Ovary (tissue), 10 donors: ENCODE measurements around the gene TK2. TPM values are rescaled to one million over a fixed set of nuclear protein-coding genes. Genes with fewer than 3 reads are reported as not detected.
"Not testable (repeated sequence)": the region's sequence is repeated elsewhere in the genome, so short reads cannot be mapped to it uniquely, and the experiment has no call there.

Experiments used
- DNase-seq, 5 donors: peaks; one replicate each; pipeline ENCODE4 v3.0.0-alpha.2; 2019 to 2020
- H3K27ac ChIP-seq, 2 donors: fragments of 200-600 bp; one replicate each; pipeline versions ENCODE4 v1.5.1 to v1.8.0; 2019 to 2022
- H3K27me3 ChIP-seq: fragments of 200-600 bp; one replicate; pipeline ENCODE4 v1.8.0; 2022
- H3K36me3 ChIP-seq: fragments of 200-600 bp; sonication (generic); one replicate; pipeline ENCODE4 v1.5.1; 2019
- H3K4me1 ChIP-seq: one replicate; pipeline ENCODE4 v1.8.1; 2013; ENCODE audit warnings: mild to moderate bottlenecking, moderate library complexity; ENCODE audit not compliant: insufficient read depth
- H3K4me3 ChIP-seq: fragments of 200-600 bp; sonication (generic); one replicate; pipeline ENCODE4 v1.5.1; 2017
- H3K9me3 ChIP-seq, 2 donors: fragments of 200-600 bp in 1 of 2; sonication (generic) in 1 of 2; one replicate each; pipeline versions ENCODE4 v1.5.1 to v1.8.1; 2013 to 2019; ENCODE audit warnings: mild to moderate bottlenecking in 1 of 2, moderate library complexity in 1 of 2
- CTCF ChIP-seq, 3 donors: fragments of 450-650 bp in 2 of 3; fragments of 200-600 bp in 1 of 3; IDR thresholded peaks; one replicate each; pipeline versions ENCODE4 v1.5.1 to v1.8.0; 2016 to 2022; ENCODE audit warnings: antibody characterized with exemption in 3 of 3, mild to moderate bottlenecking in 1 of 3
- EP300 ChIP-seq: sonication (generic); formaldehyde crosslinking; IDR thresholded peaks from one replicate; pipeline ENCODE4 v1.6.1; 2017; ENCODE audit warnings: antibody characterized with exemption
- POLR2A ChIP-seq: fragments of 450-650 bp; IDR thresholded peaks from one replicate; pipeline ENCODE4 v1.6.1; 2017; ENCODE audit warnings: antibody characterized with exemption, mild to moderate bottlenecking, moderate library complexity
- WGBS, 3 donors: extraction: QIAGEN DNeasy Blood & Tissue Kit in 1 of 3; methylation state at CpG; one replicate each; pipeline versions ENCODE4 v1.1.5 to v1.1.7; 2013 to 2017; 5-methylcytosine and 5-hydroxymethylcytosine counted together
- intact Hi-C, 4 donors: fragments of 100-400 bp; cut with DNase I; formaldehyde crosslinking; loops; one replicate each; pipeline versions ENCODE4 v1.11.0 to v1.15.1; 2022 to 2023
- long read RNA-seq, 3 donors: library from polyadenylated mRNA in 2 of 3; unstranded in 2 of 3; transcript quantifications; one replicate each; pipeline ENCODE4 v2.0.0 and lab custom pipeline, GENCODE V29; 2021 to 2026
- polyA plus RNA-seq, 2 donors: library from polyadenylated mRNA; stranded (reverse); fragments of 200-250 nt in 1 of 2; fragments of 350-450 nt in 1 of 2; fragmentation: Illumina TruSeq in 1 of 2; extraction: RNeasy Lipid Tissue Mini Kit (QIAGEN cat#74804) in 1 of 2; gene quantifications; one replicate each; pipeline ENCODE4 v1.2.3, GENCODE V29; 2013 to 2014
- total RNA-seq, 7 donors: library from RNA; depleted of rRNA in 2 of 7; stranded (reverse); fragments of >200 nt in 2 of 7; fragmentation: NEBNext Ultra II Directional in 3 of 7; extraction: Animal tissue kit (Norgen Biotek cat#: 25700) in 3 of 7; gene quantifications; one replicate each; pipeline versions ENCODE4 v1.1.0 to v1.2.4, GENCODE V29; 2016 to 2023
- donor health status: DM: no; HTN: no; CAD: no; lungs with moderate emphysema.
- donor health status: DM: no; HTN: no; CAD: no.
- donor health status: Bipolar disorder and iron deficiency.
- donor health status: DM: yes; HTN: yes; CAD: no.
- donor health status: DM: no; HTN: no; CAD: no.
- donor health status: DM: yes; HTN: yes; CAD: no.

The TK2 gene
- total RNA-seq (10 to 100 TPM; 17.0 to 42.0 (median 34.0) TPM), polyA plus RNA-seq (10 to 100 TPM; 21.1 to 80.6 TPM)
- long read RNA-seq, donor 1, full-length matches to known transcripts: 27 of 37 reads
- long read RNA-seq, donor 1, partial matches to known transcripts: 5 of 37 reads
- long read RNA-seq, donor 1, other reads (novel, unspliced or antisense): 5 of 37 reads
- long read RNA-seq, donor 2, full-length matches to known transcripts: 4 of 4 reads
- long read RNA-seq, donor 2, partial matches to known transcripts: 0 of 4 reads
- long read RNA-seq, donor 2, other reads (novel, unspliced or antisense): 0 of 4 reads
- long read RNA-seq, donor 3, full-length matches to known transcripts: 28 of 40 reads
- long read RNA-seq, donor 3, partial matches to known transcripts: 0 of 40 reads
- long read RNA-seq, donor 3, other reads (novel, unspliced or antisense): 12 of 40 reads

- Histone ChIP-seq H3K4me3 (peak within 1 kb of the TSS; percentile 60), H3K27me3 (no peaks in the 10 kb centered on the region), H3K27ac (peak within 1 kb of the TSS; percentile 94 to 99), H3K9me3 (no peaks in the 10 kb centered on the region), H3K36me3 (no peaks in the 10 kb centered on the region), H3K4me1 (peaks cover 7% of the 10 kb centered on the region)
- intact Hi-C loops: loop anchor here in 3 of 4 donors (2.0 to 10.0 kb wide), 4 partner anchors 32 to 65 kb away; partner anchors contain the start of gene CMTM3 (in 2 of the 3)
- WGBS, 3 donors: 1 to 2% (median 1%) methylated on average over 52 to 80 of the region's 80 CpGs
- no peak for TF ChIP-seq EP300
- TF ChIP-seq CTCF (IDR thresholded peaks at IDR 0.05): peak in 2 of 3 donors; percentile 18 to 20
- peak; percentile 72 for TF ChIP-seq POLR2A
- peak; percentile 74 to 86 (median 79) for DNase-seq
These were observed at the start of gene TK2 for GRCh38 chr16:66549284-66550131. Gene TK2, minus strand, starts transcription at chr16:66550122. Its CDS starts 61 bp downstream, at chr16:66550061.

GRCh38 chr16:66598111-66598510 is 48.2 kb upstream of the TK2 start:
- no peak overlapping the region for H3K27ac ChIP-seq
- H3K27me3 ChIP-seq: no peaks in the 10 kb centered on the region
- no peaks in the 10 kb centered on the region for H3K4me1 ChIP-seq
- no peaks in the 10 kb centered on the region for H3K9me3 ChIP-seq
- DNase-seq: no peak
- H3K36me3 ChIP-seq: no peaks in the 10 kb centered on the region
- 79 to 84% (median 82%) methylated on average over 3 of the region's 3 CpGs for WGBS, 3 donors
- intact Hi-C loops: no loop called here
- TF ChIP-seq CTCF (IDR thresholded peaks at IDR 0.05) (no peak), EP300 (no peak)
- H3K4me3 ChIP-seq: no peak overlapping the region

- no peak for DNase-seq
- WGBS, 3 donors: 79 to 85% (median 85%) methylated on average over 5 of the region's 5 CpGs
- no peak overlapping the region for H3K4me3 ChIP-seq
- H3K4me1 ChIP-seq: no peaks in the 10 kb centered on the region
- H3K27me3 ChIP-seq: no peaks in the 10 kb centered on the region
- no peak overlapping the region for H3K27ac ChIP-seq
- intact Hi-C loops: no loop called here
- H3K9me3 ChIP-seq: no peaks in the 10 kb centered on the region
- no peak for TF ChIP-seq EP300
- TF ChIP-seq POLR2A: no peak
- TF ChIP-seq CTCF (IDR thresholded peaks at IDR 0.05): no peak
- no peaks in the 10 kb centered on the region for H3K36me3 ChIP-seq
These were observed 47.3 kb upstream of the TK2 start for GRCh38 chr16:66596986-66597848.

GRCh38 chr16:66596559-66596958 is 46.6 kb upstream of the TK2 start:
- DNase-seq, H3K27me3 ChIP-seq, H3K4me3 ChIP-seq, H3K27ac ChIP-seq, H3K4me1 ChIP-seq, intact Hi-C loops, H3K36me3 ChIP-seq, H3K9me3 ChIP-seq: not testable (repeated sequence)
- WGBS, 3 donors: 97 to 100% (median 97%) methylated on average over 4 of the region's 4 CpGs
